BJ (cell line): ENCODE measurements around the gene TEX10. TPM values are rescaled to one million over a fixed set of nuclear protein-coding genes. Genes with fewer than 3 reads are reported as not detected.
A peak's percentile ranks its signal among the peaks of the same experiment; 100 is the strongest.

Experiments
- CTCF ChIA-PET: fragments of 350-600 bp; formaldehyde crosslinking; extraction: SDS; loops from one replicate; lab custom pipeline; 2021; ENCODE audit warnings: antibody characterized with exemption, inconsistent platforms; lab: Yijun Ruan, JAX
- POLR2A ChIA-PET: fragments of 300-600 bp; sonication (Branson Sonifier 250); formaldehyde crosslinking; extraction: SDS; loops from one replicate; lab custom pipeline; 2021; ENCODE audit warnings: antibody characterized with exemption; lab: Charles Lee
- DNase-seq: peaks from one replicate; pipeline ENCODE4 v3.0.0-alpha.2; 2011; ENCODE audit warnings: low read depth
- H3K27me3 ChIP-seq: 2 replicates; pipeline ENCODE4 v1.6.0; 2011; ENCODE audit warnings: low read length; ENCODE audit not compliant: control insufficient read depth, insufficient read depth
- H3K36me3 ChIP-seq: 2 replicates; pipeline ENCODE4 v1.5.1; 2011; ENCODE audit warnings: low read length; ENCODE audit not compliant: control insufficient read depth, insufficient read depth
- H3K4me3 ChIP-seq: 2 replicates; pipeline ENCODE4 v1.5.1; 2011; ENCODE audit warnings: low read depth, mild to moderate bottlenecking, control low read depth, low read length
- CTCF ChIP-seq: IDR thresholded peaks from 2 replicates; pipeline ENCODE4 v1.5.1; 2011; ENCODE audit warnings: low read depth, mild to moderate bottlenecking, control low read depth, inconsistent platforms, low read length, moderate library complexity; ENCODE audit not compliant: insufficient read depth
- polyA plus RNA-seq: library from polyadenylated mRNA; depleted of rRNA; stranded (reverse); fragments of >200 nt; gene quantifications from 2 replicates; pipeline ENCODE4 v1.2.3, GENCODE V29; 2011

The TEX10 gene
- polyA plus RNA-seq, 1 experiment, result 12.8 TPM

GRCh38 chr9:100357501-100357900 lies 4.8 kb upstream of the TEX10 start:
- POLR2A ChIA-PET, result no interaction called here
- no peaks in the 10 kb centered on the region; the same call in 1 of the 2 replicates for H3K36me3 ChIP-seq
- no peaks in the 10 kb centered on the region for H3K27me3 ChIP-seq
- no peak for DNase-seq
- H3K4me3 ChIP-seq, result no peak overlapping the region
- no peak for TF ChIP-seq CTCF
- CTCF ChIA-PET, result interaction anchor here (0.9 kb wide), 1 partner anchor 9 kb away, joined by 3 read pairs; no protein-coding TSS in a partner anchor

GRCh38 chr9:100355561-100355960 lies 2.8 kb upstream of the TEX10 start:
- DNase-seq, result no peak
- TF ChIP-seq CTCF, result no peak
- H3K27me3 ChIP-seq, result no peaks in the 10 kb centered on the region
- no peak overlapping the region for H3K4me3 ChIP-seq
- H3K36me3 ChIP-seq, result no peaks in the 10 kb centered on the region; the same call in 1 of the 2 replicates
- CTCF ChIA-PET, result interaction anchor here (1.2 to 1.8 kb wide), 3 partner anchors 8 to 71 kb away, joined by 3 to 5 read pairs (median 4); partner anchors contain the start of gene MSANTD3
- POLR2A ChIA-PET, result no interaction called here

GRCh38 chr9:100354121-100354800 lies 1.5 kb upstream of the TEX10 start:
- no peak for DNase-seq
- no peak overlapping the region for H3K4me3 ChIP-seq
- TF ChIP-seq CTCF, result no peak
- ChIA-PET CTCF (interaction anchor here (1.0 to 1.5 kb wide), 5 partner anchors 30 to 242 kb away, joined by 3 to 4 read pairs (median 3); no protein-coding TSS in a partner anchor), POLR2A (no interaction called here)
- H3K27me3 ChIP-seq, result no peaks in the 10 kb centered on the region
- H3K36me3 ChIP-seq, result no peaks in the 10 kb centered on the region; the same call in 1 of the 2 replicates

- Histone ChIP-seq H3K27me3 (no peaks in the 10 kb centered on the region), H3K4me3 (peak overlapping the region; percentile 94), H3K36me3 (no peaks in the 10 kb centered on the region; the same call in 1 of the 2 replicates)
- no peak for TF ChIP-seq CTCF
- ChIA-PET POLR2A (no interaction called here), CTCF (interaction anchor here (0.6 to 1.9 kb wide), 6 partner anchors 10 to 250 kb away, joined by 3 to 6 read pairs (median 4); no protein-coding TSS in a partner anchor)
- DNase-seq, result no peak
Observed at GRCh38 chr9:100352201-100352726, 478 bp downstream of the TEX10 start.

GRCh38 chr9:100351508-100351907 lies 1.2 kb downstream of the TEX10 start:
- no peak for TF ChIP-seq CTCF
- ChIA-PET POLR2A (no interaction called here), CTCF (interaction anchor here (0.6 to 1.9 kb wide), 4 partner anchors 10 to 251 kb away, joined by 3 to 6 read pairs (median 4); no protein-coding TSS in a partner anchor)
- peak overlapping the region; percentile 94 for H3K4me3 ChIP-seq
- H3K27me3 ChIP-seq, result no peaks in the 10 kb centered on the region
- no peaks in the 10 kb centered on the region; the same call in 1 of the 2 replicates for H3K36me3 ChIP-seq
- no peak for DNase-seq
